ENCODE results near the gene CENPX.

GRCh38 chr17:82022981-82023446 is 336 bp upstream of the CENPX start, which contains the start of gene LRRC45:
- TF ChIP-seq EZH2 (IDR thresholded peaks at IDR 0.05; ENCODE audit: low read length) = no peak
- TF ChIP-seq, protein P1, sequence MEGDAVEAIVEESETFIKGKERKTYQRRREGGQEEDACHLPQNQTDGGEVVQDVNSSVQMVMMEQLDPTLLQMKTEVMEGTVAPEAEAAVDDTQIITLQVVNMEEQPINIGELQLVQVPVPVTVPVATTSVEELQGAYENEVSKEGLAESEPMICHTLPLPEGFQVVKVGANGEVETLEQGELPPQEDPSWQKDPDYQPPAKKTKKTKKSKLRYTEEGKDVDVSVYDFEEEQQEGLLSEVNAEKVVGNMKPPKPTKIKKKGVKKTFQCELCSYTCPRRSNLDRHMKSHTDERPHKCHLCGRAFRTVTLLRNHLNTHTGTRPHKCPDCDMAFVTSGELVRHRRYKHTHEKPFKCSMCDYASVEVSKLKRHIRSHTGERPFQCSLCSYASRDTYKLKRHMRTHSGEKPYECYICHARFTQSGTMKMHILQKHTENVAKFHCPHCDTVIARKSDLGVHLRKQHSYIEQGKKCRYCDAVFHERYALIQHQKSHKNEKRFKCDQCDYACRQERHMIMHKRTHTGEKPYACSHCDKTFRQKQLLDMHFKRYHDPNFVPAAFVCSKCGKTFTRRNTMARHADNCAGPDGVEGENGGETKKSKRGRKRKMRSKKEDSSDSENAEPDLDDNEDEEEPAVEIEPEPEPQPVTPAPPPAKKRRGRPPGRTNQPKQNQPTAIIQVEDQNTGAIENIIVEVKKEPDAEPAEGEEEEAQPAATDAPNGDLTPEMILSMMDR (optimal IDR thresholded peaks at IDR 0.05 in 1 of 3, IDR thresholded peaks at IDR 0.05 in 1 of 3, conservative IDR thresholded peaks at IDR 0.05 in 1 of 3; ENCODE audit: extremely low read depth in 1 of 3, insufficient read depth in 2 of 3, low read length in 3 of 3) = no peak
